Stomach (tissue), 9 donors: ENCODE data around the gene PRRT2. TPM values are rescaled to one million over a fixed set of nuclear protein-coding genes. Genes with fewer than 3 reads are reported as not detected.

Experiments
- DNase-seq, 2 donors: peaks; one replicate each; pipeline versions ENCODE4 v3.0.0 to v3.0.0-alpha.2; 2013 to 2019
- H3K27ac ChIP-seq, 5 donors: fragments of 200-600 bp in 4 of 5; sonication (generic) in 4 of 5; one replicate each; pipeline ENCODE4 v1.5.1; 2013 to 2019; ENCODE audit warnings: mild to moderate bottlenecking in 1 of 5, moderate library complexity in 1 of 5
- H3K27me3 ChIP-seq, 3 donors: fragments of 200-600 bp; sonication (generic); one replicate each; pipeline ENCODE4 v1.5.1; 2017 to 2019; ENCODE audit warnings: mixed run types in 1 of 3
- H3K36me3 ChIP-seq, 4 donors: fragments of 200-600 bp; sonication (generic); 1 replicate in 3 of 4; 2 replicates in 1 of 4; pipeline ENCODE4 v1.5.1; 2016 to 2019
- H3K4me1 ChIP-seq, 4 donors: fragments of 200-600 bp; sonication (generic); one replicate each; pipeline ENCODE4 v1.5.1; 2016 to 2019
- H3K4me3 ChIP-seq, 4 donors: fragments of 200-600 bp; sonication (generic) in 3 of 4; one replicate each; pipeline ENCODE4 v1.5.1; 2016 to 2019; ENCODE audit warnings: mild to moderate bottlenecking in 1 of 4
- H3K9me3 ChIP-seq, 4 donors: fragments of 200-600 bp; sonication (generic); one replicate each; pipeline ENCODE4 v1.5.1; 2016 to 2019
- CTCF ChIP-seq, 7 experiments: fragments of 450-650 bp in 4 of 7; fragments of 200-600 bp in 3 of 7; sonication (generic) in 3 of 7; IDR thresholded peaks; one replicate each; pipeline ENCODE4 v1.5.1; 2016 to 2019; ENCODE audit warnings: antibody characterized with exemption in 7 of 7, control low read depth in 2 of 7, mild to moderate bottlenecking in 1 of 7
- EP300 ChIP-seq: sonication (generic); formaldehyde crosslinking; IDR thresholded peaks from one replicate; pipeline ENCODE4 v1.6.1; 2017; ENCODE audit warnings: antibody characterized with exemption
- POLR2A ChIP-seq, 4 donors: fragments of 450-650 bp; IDR thresholded peaks; one replicate each; pipeline ENCODE4 v1.6.1; 2016; ENCODE audit warnings: antibody characterized with exemption in 4 of 4, control low read depth in 2 of 4, mild to moderate bottlenecking in 1 of 4, moderate library complexity in 1 of 4
- POLR2AphosphoS5 ChIP-seq, 3 donors: sonication (generic); formaldehyde crosslinking; IDR thresholded peaks; one replicate each; pipeline ENCODE4 v1.6.1; 2016; ENCODE audit warnings: antibody characterized with exemption in 3 of 3
- WGBS, 5 donors: extraction: QIAGEN DNeasy Blood & Tissue Kit in 3 of 5; methylation state at CpG; one replicate each; pipeline versions ENCODE4 v1.1.5 to v1.1.7; 2013 to 2018; 5-methylcytosine and 5-hydroxymethylcytosine counted together
- intact Hi-C: fragments of 100-400 bp; cut with DNase I; formaldehyde crosslinking; loops from one replicate; pipeline ENCODE4 v1.15.1; 2023; ENCODE audit warnings: low total_unique reads
- polyA plus RNA-seq, 3 donors: library from polyadenylated mRNA; stranded (reverse); fragments of 200-250 nt; gene quantifications; one replicate each; pipeline ENCODE4 v1.2.3, GENCODE V29; 2013
- total RNA-seq, 5 donors: library from RNA; depleted of rRNA; stranded (reverse); fragments of >200 nt; gene quantifications; one replicate each; pipeline versions ENCODE4 v1.1.0 to v1.2.3, GENCODE V29; 2014 to 2016
- donor health status: healthy with polysubstance abuse.
- donor health status: Bipolar disorder and iron deficiency.
- donor health status: healthy.

PRRT2 gene
- total and polyA plus RNA-seq, 8 donors, result 0.62 to 17.4 (median 4.0) TPM; not detected in 3

- peaks cover 88 to 100% (median 98%) of the 10 kb centered on the region in 4 donors for H3K36me3 ChIP-seq
- WGBS, 5 donors, result 92 to 97% (median 96%) methylated on average over 8 to 9 of the region's 9 CpGs
- no peaks in the 10 kb centered on the region for H3K27me3 ChIP-seq
- H3K4me1 ChIP-seq, result no peaks in the 10 kb centered on the region
- TF ChIP-seq POLR2AphosphoS5 (IDR thresholded peaks at IDR 0.05) (no peak), CTCF (IDR thresholded peaks at IDR 0.05) (no peak), POLR2A (IDR thresholded peaks at IDR 0.05) (no peak), EP300 (no peak)
- H3K9me3 ChIP-seq, result no peaks in the 10 kb centered on the region
- DNase-seq, result no peak
- intact Hi-C loops, result no loop called here
- H3K4me3 ChIP-seq, result no peak overlapping the region
- no peak overlapping the region for H3K27ac ChIP-seq
Measured at GRCh38 chr16:29842732-29843346, 30.8 kb downstream of the PRRT2 start.

DNA sequence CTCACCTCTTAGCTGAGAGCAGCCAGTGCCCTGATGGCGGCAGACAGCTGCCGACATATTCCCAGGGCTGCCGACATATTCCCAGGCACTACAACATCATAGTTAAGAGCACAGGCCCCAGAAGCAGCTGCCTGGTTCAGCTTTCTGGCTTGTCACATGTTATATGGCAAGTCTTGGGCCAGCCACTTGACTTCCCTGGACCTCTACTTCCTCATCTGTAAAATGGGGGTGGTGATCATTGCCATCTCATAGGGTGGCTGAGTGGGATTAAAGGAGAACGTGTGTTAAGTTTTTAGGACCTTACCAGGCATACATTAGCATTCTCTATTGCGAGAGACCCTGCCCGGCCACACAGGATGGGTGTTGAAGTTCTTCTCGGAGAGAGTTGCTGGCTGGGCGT is 31.9 kb downstream of the PRRT2 start:
- H3K27me3 ChIP-seq, result no peaks in the 10 kb centered on the region
- peaks cover 0 to 7% (median 2%) of the 10 kb centered on the region in 4 donors for H3K4me1 ChIP-seq
- H3K9me3 ChIP-seq, result no peaks in the 10 kb centered on the region
- H3K4me3 ChIP-seq, result no peak overlapping the region
- 91 to 96% (median 94%) methylated on average over 5 to 8 of the region's 8 CpGs for WGBS, 5 donors
- TF ChIP-seq POLR2AphosphoS5 (IDR thresholded peaks at IDR 0.05) (no peak), EP300 (no peak), CTCF (IDR thresholded peaks at IDR 0.05) (no peak), POLR2A (IDR thresholded peaks at IDR 0.05) (no peak)
- intact Hi-C loops, result no loop called here
- peaks cover 81 to 98% (median 93%) of the 10 kb centered on the region in 4 donors for H3K36me3 ChIP-seq
- DNase-seq, result no peak
- peak overlapping the region in 1 of 5 donors; percentile 39 for H3K27ac ChIP-seq

DNA sequence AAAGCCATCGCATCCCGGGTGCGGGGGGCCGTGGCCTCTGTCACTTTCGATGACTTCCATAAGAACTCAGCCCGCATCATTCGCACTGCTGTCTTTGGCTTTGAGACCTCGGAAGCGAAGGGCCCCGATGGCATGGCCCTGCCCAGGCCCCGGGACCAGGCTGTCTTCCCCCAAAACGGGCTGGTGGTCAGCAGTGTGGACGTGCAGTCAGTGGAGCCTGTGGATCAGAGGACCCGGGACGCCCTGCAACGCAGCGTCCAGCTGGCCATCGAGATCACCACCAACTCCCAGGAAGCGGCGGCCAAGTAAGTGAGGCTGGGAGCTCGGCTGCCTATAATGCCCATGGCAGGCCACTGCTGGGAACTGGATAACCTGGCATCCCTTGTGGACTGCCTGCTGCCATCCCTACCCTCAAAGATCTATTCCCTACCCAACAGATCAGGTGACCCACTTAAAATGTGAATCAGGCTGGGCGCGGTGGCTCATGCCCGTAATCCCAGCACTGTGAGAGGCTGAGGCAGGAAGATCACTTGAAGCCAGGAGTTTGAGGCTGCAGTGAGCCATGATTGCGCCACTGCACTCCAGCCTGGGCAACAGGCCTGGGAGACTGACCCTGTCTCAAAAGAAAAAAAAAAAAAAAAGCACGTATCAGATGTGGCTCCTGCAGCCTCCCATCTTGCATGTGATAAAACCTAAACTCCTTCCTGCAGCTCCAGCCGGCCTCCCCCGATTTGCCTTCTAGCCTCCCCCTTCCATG is 32.8 kb downstream of the PRRT2 start:
- H3K36me3 ChIP-seq, result peaks cover 74 to 95% (median 85%) of the 10 kb centered on the region in 4 donors
- H3K27me3 ChIP-seq, result no peaks in the 10 kb centered on the region
- H3K27ac ChIP-seq, result peak overlapping the region in 1 of 5 donors; percentile 39
- no peak for DNase-seq
- WGBS, 5 donors, result 89 to 93% (median 90%) methylated on average over 15 to 28 of the region's 28 CpGs
- intact Hi-C loops, result no loop called here
- peaks cover 0 to 10% (median 4%) of the 10 kb centered on the region in 4 donors for H3K4me1 ChIP-seq
- no peak overlapping the region for H3K4me3 ChIP-seq
- H3K9me3 ChIP-seq, result no peaks in the 10 kb centered on the region
- no peak for TF ChIP-seq POLR2AphosphoS5 (IDR thresholded peaks at IDR 0.05)
- no peak for TF ChIP-seq EP300
- TF ChIP-seq POLR2A (IDR thresholded peaks at IDR 0.05), result no peak
- no peak for TF ChIP-seq CTCF (IDR thresholded peaks at IDR 0.05)

GRCh38 chr16:29845656-29846055 is 33.7 kb downstream of the PRRT2 start:
- H3K4me3 ChIP-seq, result no peak overlapping the region
- H3K27me3 ChIP-seq, result no peaks in the 10 kb centered on the region
- H3K4me1 ChIP-seq, result peaks cover 0 to 12% (median 4%) of the 10 kb centered on the region in 4 donors
- H3K9me3 ChIP-seq, result no peaks in the 10 kb centered on the region
- peaks cover 65 to 90% (median 76%) of the 10 kb centered on the region in 4 donors for H3K36me3 ChIP-seq
- intact Hi-C loops, result no loop called here
- H3K27ac ChIP-seq, result no peak overlapping the region
- no peak for DNase-seq
- TF ChIP-seq EP300 (no peak), POLR2A (IDR thresholded peaks at IDR 0.05) (no peak), CTCF (IDR thresholded peaks at IDR 0.05) (no peak), POLR2AphosphoS5 (IDR thresholded peaks at IDR 0.05) (no peak)
- WGBS, 5 donors, result 86 to 94% (median 93%) methylated on average over 18 of the region's 18 CpGs
